HS-5 (cell line): Measurements from ENCODE around the gene CDH6.
A peak's percentile ranks its signal among the peaks of the same experiment; 100 is the strongest.

Source experiments
- DNase-seq: peaks from one replicate; pipeline ENCODE4 v3.0.0-alpha.2; 2012; ENCODE audit warnings: low read depth

Gene CDH6

GRCh38 chr5:31193591-31194467 lies at the start of gene CDH6:
Gene CDH6 (plus strand): TSS chr5:31193686. CDS start chr5:31267474, 73,788 bp downstream.
- DNase-seq = no peak

GRCh38 chr5:31144364-31144763 lies 49.1 kb upstream of the CDH6 start:
- DNase-seq = no peak

GRCh38 chr5:31148959-31149475 lies 44.5 kb upstream of the CDH6 start:
- no peak for DNase-seq

GRCh38 chr5:31153521-31153920 lies 40.0 kb upstream of the CDH6 start:
- DNase-seq = no peak

- no peak for DNase-seq
Observed at GRCh38 chr5:31156631-31157160, 36.8 kb upstream of the CDH6 start.

- no peak for DNase-seq
Observed at GRCh38 chr5:31157720-31158119, 35.8 kb upstream of the CDH6 start.

GRCh38 chr5:31158686-31159085 lies 34.8 kb upstream of the CDH6 start:
- no peak for DNase-seq

GRCh38 chr5:31161781-31162181 lies 31.7 kb upstream of the CDH6 start:
- DNase-seq = no peak

GRCh38 chr5:31165729-31166128 lies 27.8 kb upstream of the CDH6 start:
- no peak for DNase-seq

- DNase-seq = no peak
Observed at GRCh38 chr5:31169379-31169778, 24.1 kb upstream of the CDH6 start.

GRCh38 chr5:31172881-31173280 lies 20.6 kb upstream of the CDH6 start:
- no peak for DNase-seq

- DNase-seq = no peak
Observed at GRCh38 chr5:31173614-31174013, 19.9 kb upstream of the CDH6 start.

GRCh38 chr5:31181376-31181987 lies 12.0 kb upstream of the CDH6 start:
- no peak for DNase-seq

- DNase-seq = no peak
Observed at GRCh38 chr5:31182136-31182535, 11.3 kb upstream of the CDH6 start.

- no peak for DNase-seq
Observed at GRCh38 chr5:31185951-31186350, 7.5 kb upstream of the CDH6 start.

GRCh38 chr5:31186672-31187267 lies 6.7 kb upstream of the CDH6 start:
- peak; percentile 35 for DNase-seq

- no peak for DNase-seq
Observed at GRCh38 chr5:31187591-31187990, 5.9 kb upstream of the CDH6 start.

- DNase-seq = no peak
Observed at GRCh38 chr5:31192442-31192841, 1.0 kb upstream of the CDH6 start.

- no peak for DNase-seq
Observed at GRCh38 chr5:31193116-31193515, 370 bp upstream of the CDH6 start.

GRCh38 chr5:31194468-31194813 lies 955 bp downstream of the CDH6 start:
- no peak for DNase-seq

- no peak for DNase-seq
Observed at GRCh38 chr5:31194892-31195555, 1.5 kb downstream of the CDH6 start.

GRCh38 chr5:31196309-31196708 lies 2.8 kb downstream of the CDH6 start:
- DNase-seq = no peak
